T-helper 17 cell (primary cell): ENCODE measurements around the gene MRPL20. TPM values are rescaled to one million over a fixed set of nuclear protein-coding genes. Genes with fewer than 3 reads are reported as not detected.
"Not testable (repeated sequence)": the region's sequence is repeated elsewhere in the genome, so short reads cannot be mapped to it uniquely, and the experiment has no call there.

Source experiments
- ATAC-seq: fragments of 150-1000 bp; cut with Tn5 transposase; 2 replicates; pipeline ENCODE4 v1.10.0; 2021; ENCODE audit warnings: mild to moderate bottlenecking, moderate library complexity
- DNase-seq, 3 donors: peaks; one replicate each; pipeline versions ENCODE4 v3.0.0 to v3.0.0-alpha.2; 2020 to 2021
- H3K9me3 ChIP-seq: one replicate; pipeline ENCODE4 v1.7.0; 2013; ENCODE audit warnings: low read length, mild to moderate bottlenecking; ENCODE audit not compliant: control insufficient read depth, poor library complexity, severe bottlenecking
- H3K27ac Mint-ChIP-seq: one replicate; pipeline ENCODE4 v1.8.0; 2022; ENCODE audit warnings: mild to moderate bottlenecking, moderate library complexity, mixed read lengths
- H3K27me3 Mint-ChIP-seq: one replicate; pipeline ENCODE4 v1.8.0; 2022; ENCODE audit warnings: mixed read lengths
- H3K36me3 Mint-ChIP-seq: one replicate; pipeline ENCODE4 v1.8.0; 2022; ENCODE audit warnings: low read depth, mixed read lengths
- H3K4me1 Mint-ChIP-seq: one replicate; pipeline ENCODE4 v1.8.0; 2022; ENCODE audit warnings: mild to moderate bottlenecking, mixed read lengths
- H3K4me3 Mint-ChIP-seq: one replicate; pipeline ENCODE4 v1.8.0; 2022; ENCODE audit warnings: mild to moderate bottlenecking, moderate library complexity, mixed read lengths
- total RNA-seq, 4 donors: library from RNA in 2 of 4; stranded (reverse) in 2 of 4; gene quantifications; one replicate each; pipeline ENCODE4 v1.2.3 and lab custom pipeline; 2022 to 2026

MRPL20 gene
- total RNA-seq, 2 donors from 2014 or later = 88.0 to 92.1 TPM

DNA sequence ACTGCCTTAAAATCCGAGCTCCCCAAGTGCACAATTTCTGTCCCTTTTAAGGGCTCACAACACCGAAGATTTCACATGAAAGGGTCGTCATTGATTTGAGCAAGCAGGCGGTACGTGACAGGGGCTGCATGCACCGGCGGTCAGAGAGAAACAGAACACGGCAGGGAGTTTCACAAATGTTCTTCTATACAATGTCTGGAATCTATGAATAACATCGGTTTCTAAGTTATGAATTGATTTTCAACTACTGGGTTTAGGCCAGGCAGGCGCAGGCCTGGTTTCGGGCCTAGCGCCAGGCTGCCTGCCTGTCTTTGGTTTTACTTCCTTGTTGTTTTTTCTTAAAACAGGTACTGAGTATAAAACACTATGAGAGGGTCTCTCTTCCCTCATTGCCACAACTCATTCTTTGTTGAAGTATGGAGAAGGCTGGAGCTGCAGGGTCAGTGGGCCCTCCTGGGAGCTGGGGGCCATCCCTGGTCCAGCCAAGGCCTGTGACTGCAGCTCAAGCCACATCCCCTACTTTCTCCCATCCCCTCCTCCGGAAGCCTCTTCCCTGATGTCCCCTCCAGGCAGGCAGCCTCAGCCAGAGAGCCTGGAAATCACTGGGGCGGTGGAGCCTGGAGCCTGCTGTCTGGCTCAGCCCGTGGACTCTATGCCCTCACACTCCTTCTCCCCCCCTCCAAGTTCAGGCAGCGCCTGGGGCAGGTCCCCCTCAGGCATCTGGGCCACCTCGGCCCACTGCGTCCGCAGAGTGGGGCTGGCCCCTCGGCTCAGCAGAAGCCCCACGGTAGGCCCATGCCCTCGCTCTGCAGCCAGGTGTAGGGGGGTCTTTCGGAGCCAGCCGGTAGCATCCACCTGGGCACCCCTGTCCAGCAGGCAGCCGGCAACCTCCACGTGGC is 11.6 kb upstream of the MRPL20 start:
- no peaks in the 10 kb centered on the region for H3K9me3 ChIP-seq
- peaks cover 20% of the 10 kb centered on the region for H3K27me3 Mint-ChIP-seq
- H3K4me1 Mint-ChIP-seq = peaks cover 6% of the 10 kb centered on the region
- no peak for ATAC-seq
- H3K4me3 Mint-ChIP-seq = no peak overlapping the region
- H3K27ac Mint-ChIP-seq = no peak overlapping the region
- no peak for DNase-seq
- H3K36me3 Mint-ChIP-seq = no peaks in the 10 kb centered on the region

DNA sequence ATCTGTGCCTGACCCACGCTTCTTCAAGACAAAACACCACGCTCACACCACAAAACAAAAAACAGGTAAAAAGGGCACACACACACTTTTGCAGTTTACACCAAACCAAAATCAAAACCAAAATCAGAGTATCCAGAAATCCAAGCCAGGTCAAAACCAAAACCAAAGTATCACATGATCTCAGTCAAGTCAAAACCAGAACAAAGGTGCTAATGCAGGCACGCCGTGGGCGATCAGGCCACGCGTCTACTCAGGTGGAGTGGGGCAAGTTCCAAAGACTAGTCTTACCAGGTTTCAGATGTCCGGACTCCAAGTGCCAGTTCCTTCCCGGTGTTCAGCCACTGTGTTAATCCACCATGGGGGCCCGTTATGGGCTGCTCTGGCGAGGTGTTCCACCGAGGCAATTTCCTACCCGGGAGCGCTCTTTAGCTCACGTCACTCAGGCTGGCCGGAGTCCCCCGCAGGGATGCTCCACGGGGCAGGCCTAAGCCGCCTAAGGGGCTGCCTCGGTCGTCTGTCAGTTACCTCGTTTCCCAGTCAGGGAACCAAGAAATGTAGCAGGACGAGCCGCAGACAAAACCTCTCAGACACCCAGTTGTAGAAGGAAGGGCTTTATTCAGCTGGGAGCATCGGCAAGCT is 10.9 kb upstream of the MRPL20 start:
- H3K36me3 Mint-ChIP-seq, H3K4me1 Mint-ChIP-seq, H3K9me3 ChIP-seq, H3K4me3 Mint-ChIP-seq, DNase-seq, H3K27ac Mint-ChIP-seq, ATAC-seq: not testable (repeated sequence)
- peaks cover 15% of the 10 kb centered on the region for H3K27me3 Mint-ChIP-seq

DNA sequence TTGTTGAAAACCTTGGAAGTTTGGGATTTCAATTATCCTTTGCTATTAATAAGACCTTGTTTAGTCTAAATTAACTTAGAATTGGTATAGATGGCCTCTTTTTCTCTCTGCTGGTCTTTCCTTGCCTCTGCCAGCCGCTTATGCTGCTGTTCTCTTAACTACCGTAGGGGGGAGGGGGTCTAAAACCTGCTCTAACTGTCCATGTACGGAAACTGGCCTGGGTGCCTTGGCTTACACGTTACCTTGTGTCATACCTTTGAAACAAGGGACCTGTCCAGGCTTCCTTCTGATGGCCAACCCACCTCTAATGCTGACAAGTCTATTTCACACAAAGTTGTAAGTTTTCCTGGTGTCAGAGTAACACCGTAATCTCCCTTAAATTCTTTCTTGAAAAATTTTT is 10.3 kb upstream of the MRPL20 start:
- H3K36me3 Mint-ChIP-seq, H3K9me3 ChIP-seq, DNase-seq, ATAC-seq, H3K4me1 Mint-ChIP-seq, H3K4me3 Mint-ChIP-seq, H3K27ac Mint-ChIP-seq, H3K27me3 Mint-ChIP-seq: not testable (repeated sequence)

DNA sequence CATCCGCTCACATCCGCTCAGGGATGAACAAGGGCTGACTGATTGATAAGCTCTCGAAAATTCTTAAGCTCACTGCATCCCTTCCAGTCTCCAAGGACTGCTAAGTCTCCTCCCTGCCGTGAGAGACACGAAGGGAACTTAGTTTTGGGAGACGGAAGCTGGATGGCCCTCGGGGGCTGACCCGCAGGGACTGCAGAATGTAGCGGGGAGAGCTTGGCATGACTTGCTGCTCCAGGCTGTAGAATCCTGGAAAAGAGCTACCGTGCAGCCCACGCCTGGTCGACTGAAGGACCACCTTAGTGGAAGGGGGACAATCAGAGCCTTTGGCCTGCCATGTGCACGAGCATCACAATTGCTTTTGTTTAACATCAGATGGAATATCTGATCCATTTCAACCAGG is 8.7 kb upstream of the MRPL20 start:
- peaks cover 7% of the 10 kb centered on the region for H3K27me3 Mint-ChIP-seq
- no peak for ATAC-seq
- no peak for DNase-seq
- H3K9me3 ChIP-seq = no peaks in the 10 kb centered on the region
- H3K4me3 Mint-ChIP-seq = no peak overlapping the region
- H3K36me3 Mint-ChIP-seq = no peaks in the 10 kb centered on the region
- peaks cover 2% of the 10 kb centered on the region for H3K4me1 Mint-ChIP-seq
- H3K27ac Mint-ChIP-seq = no peak overlapping the region

DNA sequence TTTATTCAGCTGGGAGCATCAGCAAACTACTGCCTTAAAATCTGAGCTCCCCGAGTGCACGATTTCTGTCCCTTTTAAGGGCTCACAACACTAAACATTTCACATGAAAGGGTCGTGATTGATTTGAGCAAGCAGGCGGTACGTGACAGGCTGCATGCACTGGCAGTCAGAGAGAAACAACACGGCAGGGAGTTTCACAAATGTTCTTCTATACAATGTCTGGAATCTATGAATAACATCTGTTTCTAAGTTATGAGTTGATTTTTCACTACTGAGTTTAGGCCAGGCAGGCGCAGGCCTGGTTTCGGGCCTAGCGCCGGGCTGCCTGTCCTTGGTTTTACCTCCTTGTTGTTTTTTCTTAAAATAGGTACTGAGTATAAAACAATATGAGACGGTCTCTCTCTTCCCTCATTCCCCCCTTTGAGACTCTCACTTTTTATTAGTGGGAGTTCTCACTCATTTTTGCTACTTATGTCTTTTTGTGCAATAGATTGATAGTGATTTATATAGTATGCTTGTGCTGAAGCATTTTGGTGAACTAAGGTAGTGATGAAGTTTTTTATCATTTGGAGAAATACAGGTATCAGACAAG is 5.3 kb upstream of the MRPL20 start:
- not testable (repeated sequence) for H3K9me3 ChIP-seq, H3K36me3 Mint-ChIP-seq, H3K27ac Mint-ChIP-seq, H3K4me1 Mint-ChIP-seq, H3K27me3 Mint-ChIP-seq, DNase-seq, ATAC-seq
- H3K4me3 Mint-ChIP-seq = peak overlapping the region; percentile 32

DNA sequence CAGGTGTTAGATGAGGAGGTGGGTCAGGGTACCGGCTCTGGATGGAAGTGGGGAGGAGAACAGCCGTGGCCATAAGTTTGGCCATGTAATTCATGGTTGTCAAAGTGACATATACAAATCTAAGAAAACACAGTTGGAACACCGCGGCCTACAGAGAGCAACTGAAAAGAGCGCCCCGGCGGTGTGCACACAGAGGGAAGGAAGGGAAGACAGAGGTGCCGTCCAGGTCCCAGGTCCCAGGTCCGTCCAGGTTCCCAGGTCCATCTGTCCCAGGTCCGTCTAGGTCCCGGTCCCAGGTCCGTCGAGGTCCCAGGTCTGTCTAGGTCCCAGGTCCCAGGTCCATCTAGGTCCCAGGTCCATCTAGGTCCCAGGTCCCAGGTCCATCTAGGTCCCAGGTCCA is 4.5 kb upstream of the MRPL20 start:
- Mint-ChIP-seq H3K4me1 (no peaks in the 10 kb centered on the region), H3K27ac (no peak overlapping the region), H3K36me3 (no peaks in the 10 kb centered on the region), H3K27me3 (no peaks in the 10 kb centered on the region), H3K4me3 (no peak overlapping the region)
- no peaks in the 10 kb centered on the region for H3K9me3 ChIP-seq
- ATAC-seq = no peak
- no peak for DNase-seq

DNA sequence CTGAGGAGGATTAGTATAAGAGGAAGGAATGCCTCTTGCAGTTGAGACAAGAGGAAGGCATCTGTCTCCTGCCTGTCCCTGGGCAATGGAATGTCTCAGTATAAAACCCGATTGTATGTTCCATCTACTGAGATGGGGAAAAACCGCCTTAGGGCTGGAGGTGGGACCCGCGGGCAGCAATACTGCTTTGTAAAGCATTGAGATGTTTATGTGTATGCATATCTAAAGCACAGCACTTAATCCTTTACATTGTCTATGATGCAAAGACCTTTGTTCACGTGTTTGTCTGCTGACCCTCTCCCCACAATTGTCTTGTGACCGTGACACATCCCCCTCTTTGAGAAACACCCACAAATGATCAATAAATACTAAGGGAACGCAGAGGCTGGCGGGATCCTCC is 3.1 kb upstream of the MRPL20 start:
- H3K4me1 Mint-ChIP-seq, H3K27me3 Mint-ChIP-seq: not testable (repeated sequence)

DNA sequence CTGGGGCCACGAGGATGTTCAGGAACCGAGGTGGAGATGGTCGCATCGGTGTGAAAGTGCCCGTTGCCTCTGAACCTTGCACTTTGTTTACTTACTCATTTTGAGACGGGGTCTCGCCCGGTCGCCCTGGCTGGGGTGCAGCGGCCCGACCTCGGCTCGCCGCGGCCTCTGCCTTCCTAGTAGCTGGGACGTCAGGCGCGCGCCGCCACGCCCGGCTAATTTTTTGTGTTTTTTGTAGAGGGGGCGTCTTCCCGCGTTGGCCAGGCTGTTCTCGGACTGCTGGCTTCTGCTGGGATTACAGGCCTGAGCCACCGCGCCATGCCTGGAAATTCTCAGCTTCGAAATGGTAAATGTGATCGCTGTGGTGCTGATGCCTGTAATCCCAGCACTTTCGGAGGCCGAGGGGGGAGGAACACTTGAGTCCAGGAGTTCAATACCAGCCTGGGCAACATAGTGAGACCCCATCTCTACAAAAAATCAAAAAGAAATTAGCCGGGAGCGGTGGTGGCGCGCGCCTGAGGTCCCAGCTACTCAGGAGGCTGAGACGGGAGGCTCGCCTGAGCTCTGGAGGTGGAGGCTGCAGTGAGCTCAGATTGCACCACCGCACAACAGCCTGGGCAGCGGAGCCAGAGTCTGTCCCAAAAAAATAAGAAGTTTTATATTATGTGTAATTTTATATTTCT is 684 bp upstream of the MRPL20 start:
- H3K4me1 Mint-ChIP-seq = peaks cover 8% of the 10 kb centered on the region
- DNase-seq = no peak

More for the DNA sequence above, 3.1 kb upstream of the MRPL20 start:
- H3K4me3 Mint-ChIP-seq, H3K27ac Mint-ChIP-seq, DNase-seq, H3K36me3 Mint-ChIP-seq, ATAC-seq, H3K9me3 ChIP-seq: not testable (repeated sequence)

DNA sequence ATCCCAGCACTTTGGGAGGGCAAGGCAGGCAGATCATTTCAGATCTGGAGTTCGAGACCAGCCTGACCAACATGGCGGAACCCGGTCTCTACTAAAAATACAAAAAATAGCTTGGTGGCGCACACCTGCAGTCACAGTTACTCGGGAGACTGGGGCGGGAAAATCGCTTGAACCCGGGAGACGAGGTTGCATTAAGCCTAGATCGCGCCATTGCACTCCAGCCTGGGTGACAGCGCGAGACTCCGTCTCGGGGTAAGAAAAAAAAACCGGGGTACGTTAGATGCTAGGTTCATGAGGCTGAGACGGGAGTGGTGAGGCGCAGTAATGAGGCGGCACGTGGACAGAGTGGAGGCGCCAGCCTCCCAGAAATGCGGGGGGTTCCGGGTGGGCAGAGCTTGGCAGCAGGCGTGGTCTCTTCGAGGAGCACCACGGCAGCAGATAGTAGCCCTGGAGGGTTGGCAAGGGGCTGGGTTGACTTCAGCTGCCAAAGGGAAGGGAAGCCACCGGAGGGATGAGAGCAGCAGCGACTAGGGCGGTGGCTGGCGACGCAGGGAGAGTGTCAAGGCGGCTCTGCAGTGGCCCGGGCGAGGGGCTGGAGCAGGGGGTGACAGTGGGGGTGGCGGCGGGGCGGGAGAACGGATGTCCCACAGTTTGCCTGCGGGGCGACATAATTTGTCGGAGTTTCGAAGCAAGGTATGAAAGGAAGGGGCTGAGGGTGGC is 832 bp downstream of the MRPL20 start:
- Mint-ChIP-seq H3K4me3 (peak overlapping the region; percentile 93), H3K27ac (peak overlapping the region; percentile 91), H3K27me3 (no peaks in the 10 kb centered on the region), H3K36me3 (peaks cover 3% of the 10 kb centered on the region), H3K4me1 (peaks cover 12% of the 10 kb centered on the region)
- ATAC-seq = no peak
- DNase-seq = no peak
- no peaks in the 10 kb centered on the region for H3K9me3 ChIP-seq

More for the DNA sequence above, 684 bp upstream of the MRPL20 start:
- Mint-ChIP-seq H3K4me3 (peak overlapping the region; percentile 93), H3K27ac (peak overlapping the region; percentile 91), H3K36me3 (peaks cover 3% of the 10 kb centered on the region), H3K27me3 (no peaks in the 10 kb centered on the region)
- no peaks in the 10 kb centered on the region for H3K9me3 ChIP-seq
- peak; percentile 24 for ATAC-seq

DNA sequence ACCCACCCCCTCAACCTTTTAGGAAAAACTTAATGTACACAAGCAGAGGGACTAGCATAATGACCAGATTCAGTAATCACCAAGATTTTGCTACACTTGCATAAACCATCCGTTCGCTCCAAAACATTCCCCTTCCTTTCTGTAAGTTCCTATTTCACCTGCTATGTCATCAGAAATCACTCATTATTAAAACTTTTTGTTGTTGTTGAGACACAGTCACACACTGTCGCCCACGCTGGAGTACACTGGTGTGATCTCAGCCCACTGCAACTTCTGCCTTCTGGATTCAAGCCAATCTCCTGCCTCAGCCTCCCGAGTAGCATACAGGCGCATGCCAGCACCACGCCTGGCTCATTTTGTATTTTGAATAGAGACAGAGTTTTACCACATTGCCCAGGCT is 3.4 kb downstream of the MRPL20 start:
- ATAC-seq (no peak), DNase-seq (no peak)
- peaks cover 3% of the 10 kb centered on the region for H3K36me3 Mint-ChIP-seq
- peak overlapping the region; percentile 91 for H3K27ac Mint-ChIP-seq
- no peaks in the 10 kb centered on the region for H3K27me3 Mint-ChIP-seq
- H3K4me1 Mint-ChIP-seq = peaks cover 22% of the 10 kb centered on the region
- H3K4me3 Mint-ChIP-seq = peak overlapping the region; percentile 57
- H3K9me3 ChIP-seq = no peaks in the 10 kb centered on the region

DNA sequence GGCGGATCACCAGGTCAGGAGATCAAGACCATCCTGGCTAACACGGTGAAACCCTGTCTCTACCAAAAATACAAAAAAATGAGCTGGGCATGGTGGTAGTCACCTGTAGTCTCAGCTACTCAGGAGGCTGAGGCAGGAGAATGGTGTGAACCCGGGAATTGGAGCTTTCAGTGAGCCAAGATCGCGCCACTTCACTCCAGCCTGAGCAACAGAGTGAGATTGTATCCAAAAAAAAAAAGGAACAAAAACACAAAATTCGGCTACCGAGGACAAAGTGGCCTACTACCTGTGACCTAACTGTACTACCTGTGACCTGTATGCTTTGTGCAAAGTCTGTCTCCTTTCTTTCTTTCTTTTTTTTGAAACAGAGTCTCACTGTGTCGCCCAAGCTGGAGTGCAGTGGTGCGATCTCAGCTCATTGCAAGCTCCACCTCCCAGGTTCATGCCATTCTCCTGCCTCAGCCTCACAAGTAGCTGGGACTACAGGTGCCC is 4.1 kb downstream of the MRPL20 start:
- peak overlapping the region; percentile 91 for H3K27ac Mint-ChIP-seq
- not testable (repeated sequence) for H3K9me3 ChIP-seq, DNase-seq, ATAC-seq, H3K36me3 Mint-ChIP-seq, H3K27me3 Mint-ChIP-seq, H3K4me3 Mint-ChIP-seq
- peaks cover 25% of the 10 kb centered on the region for H3K4me1 Mint-ChIP-seq

DNA sequence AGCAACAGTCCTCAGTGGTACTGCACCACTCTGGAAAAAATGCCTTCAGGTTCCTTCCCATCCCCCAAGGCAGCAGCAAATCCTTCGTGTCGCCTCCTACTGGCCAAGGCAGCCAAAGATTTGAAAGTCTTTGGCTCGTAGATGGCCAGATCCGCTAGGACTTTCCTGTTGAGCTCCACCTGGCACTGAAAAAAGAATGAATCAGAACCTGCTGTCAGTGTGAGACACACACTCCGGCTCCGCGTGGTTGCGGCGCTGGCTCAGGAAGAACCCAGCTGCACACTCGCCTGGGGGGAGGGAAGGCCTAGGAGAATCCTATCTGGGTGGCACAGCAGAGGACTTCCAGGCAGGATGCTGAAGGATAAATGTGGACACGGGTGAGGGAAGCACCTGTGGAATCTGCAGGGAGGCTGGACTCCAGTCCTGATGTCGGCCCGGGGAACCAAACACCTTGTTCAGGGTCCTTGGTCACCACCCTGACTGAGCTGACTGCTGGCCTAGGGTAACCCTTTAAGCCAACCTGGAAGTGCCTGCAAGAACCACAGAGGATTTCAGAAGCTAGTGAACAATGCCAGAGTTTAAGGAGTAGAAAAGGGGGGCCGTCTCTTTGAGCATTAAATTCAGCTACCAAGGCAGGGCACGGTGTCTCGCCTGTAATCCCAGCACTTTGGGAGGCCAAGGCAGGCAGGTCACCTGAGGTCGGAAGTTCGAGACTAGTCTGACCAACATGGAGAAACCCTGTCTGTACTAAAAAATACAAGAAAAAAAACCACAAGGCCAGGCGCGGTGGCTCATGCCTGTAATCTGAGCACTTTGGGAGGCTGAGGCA is 4.8 kb downstream of the MRPL20 start:
- no peak for DNase-seq
- Mint-ChIP-seq H3K4me3 (peak overlapping the region; percentile 52), H3K36me3 (peaks cover 3% of the 10 kb centered on the region), H3K27ac (peak overlapping the region; percentile 65), H3K4me1 (peaks cover 27% of the 10 kb centered on the region), H3K27me3 (no peaks in the 10 kb centered on the region)
- ATAC-seq = no peak
- H3K9me3 ChIP-seq = no peaks in the 10 kb centered on the region
